Stomach (tissue), 4 donors: ENCODE data around the gene RER1.

Experiments
- CTCF ChIP-seq, 7 experiments: fragments of 450-650 bp in 4 of 7; fragments of 200-600 bp in 3 of 7; sonication (generic) in 3 of 7; IDR thresholded peaks; one replicate each; pipeline ENCODE4 v1.5.1; 2016 to 2019; ENCODE audit warnings: antibody characterized with exemption in 7 of 7, control low read depth in 2 of 7, mild to moderate bottlenecking in 1 of 7
- EP300 ChIP-seq: sonication (generic); formaldehyde crosslinking; IDR thresholded peaks from one replicate; pipeline ENCODE4 v1.6.1; 2017; ENCODE audit warnings: antibody characterized with exemption
- POLR2A ChIP-seq, 4 donors: fragments of 450-650 bp; IDR thresholded peaks; one replicate each; pipeline ENCODE4 v1.6.1; 2016; ENCODE audit warnings: antibody characterized with exemption in 4 of 4, control low read depth in 2 of 4, mild to moderate bottlenecking in 1 of 4, moderate library complexity in 1 of 4
- POLR2AphosphoS5 ChIP-seq, 3 donors: sonication (generic); formaldehyde crosslinking; IDR thresholded peaks; one replicate each; pipeline ENCODE4 v1.6.1; 2016; ENCODE audit warnings: antibody characterized with exemption in 3 of 3

- TF ChIP-seq CTCF (IDR thresholded peaks at IDR 0.05) (no peak), POLR2AphosphoS5 (IDR thresholded peaks at IDR 0.05) (no peak), POLR2A (IDR thresholded peaks at IDR 0.05) (no peak), EP300 (no peak)
Observed at GRCh38 chr1:2353551-2354438, 37.8 kb upstream of the RER1 start.
